Thyroid gland (tissue), 4 donors: ENCODE results near the gene PLCB3. TPM values are rescaled to one million over a fixed set of nuclear protein-coding genes. Genes with fewer than 3 reads are reported as not detected.
A peak's percentile ranks its signal among the peaks of the same experiment; 100 is the strongest.

ENCODE experiments used
- DNase-seq, 2 donors: peaks; one replicate each; pipeline ENCODE4 v3.0.0-alpha.2; 2019
- H3K27ac ChIP-seq, 3 donors: fragments of 200-600 bp; sonication (generic); 1 replicate in 2 of 3; 2 replicates in 1 of 3; pipeline ENCODE4 v1.5.1; 2016 to 2019; ENCODE audit warnings: mild to moderate bottlenecking in 1 of 3, moderate library complexity in 1 of 3
- H3K27me3 ChIP-seq: fragments of 200-600 bp; sonication (generic); one replicate; pipeline ENCODE4 v1.5.1; 2019
- H3K36me3 ChIP-seq, 2 donors: fragments of 200-600 bp; sonication (generic); one replicate each; pipeline ENCODE4 v1.5.1; 2016 to 2019
- H3K4me1 ChIP-seq, 2 donors: fragments of 200-600 bp; sonication (generic); one replicate each; pipeline ENCODE4 v1.5.1; 2017 to 2019
- H3K4me3 ChIP-seq, 3 donors: fragments of 200-600 bp; sonication (generic); replicated peaks in 1 of 3; 1 replicate in 2 of 3; 2 replicates in 1 of 3; pipeline ENCODE4 v1.5.1; 2016; ENCODE audit warnings: mild to moderate bottlenecking in 1 of 3
- H3K9me3 ChIP-seq: fragments of 200-600 bp; sonication (generic); one replicate; pipeline ENCODE4 v1.5.1; 2017
- POLR2A ChIP-seq, 2 donors: fragments of 450-650 bp; IDR thresholded peaks; one replicate each; pipeline ENCODE4 v1.6.1; 2017; ENCODE audit warnings: antibody characterized with exemption in 2 of 2, mild to moderate bottlenecking in 2 of 2, moderate library complexity in 1 of 2
- WGBS, 2 donors: methylation state at CpG; one replicate each; pipeline ENCODE4 v1.1.5; 2017; 5-methylcytosine and 5-hydroxymethylcytosine counted together
- intact Hi-C: fragments of 100-400 bp; cut with DNase I; formaldehyde crosslinking; loops from one replicate; pipeline ENCODE4 v1.15.1; 2023
- total RNA-seq, 4 donors: library from RNA; depleted of rRNA; stranded (reverse); fragments of >200 nt; gene quantifications; one replicate each; pipeline ENCODE4 v1.2.3, GENCODE V29; 2016
- TF ChIP-seq, protein P1 (sequence below), 6 experiments: fragments of 200-600 bp in 3 of 6; fragments of 450-650 bp in 3 of 6; sonication (generic) in 3 of 6; IDR thresholded peaks; one replicate each; pipeline ENCODE4 v1.5.1; 2016 to 2019; ENCODE audit warnings: antibody characterized with exemption in 6 of 6, mild to moderate bottlenecking in 2 of 6, inconsistent platforms in 1 of 6, moderate library complexity in 1 of 6

Gene PLCB3
- total RNA-seq, 4 donors from 2014 or later: 18.8 to 39.2 (median 23.5) TPM

DNA sequence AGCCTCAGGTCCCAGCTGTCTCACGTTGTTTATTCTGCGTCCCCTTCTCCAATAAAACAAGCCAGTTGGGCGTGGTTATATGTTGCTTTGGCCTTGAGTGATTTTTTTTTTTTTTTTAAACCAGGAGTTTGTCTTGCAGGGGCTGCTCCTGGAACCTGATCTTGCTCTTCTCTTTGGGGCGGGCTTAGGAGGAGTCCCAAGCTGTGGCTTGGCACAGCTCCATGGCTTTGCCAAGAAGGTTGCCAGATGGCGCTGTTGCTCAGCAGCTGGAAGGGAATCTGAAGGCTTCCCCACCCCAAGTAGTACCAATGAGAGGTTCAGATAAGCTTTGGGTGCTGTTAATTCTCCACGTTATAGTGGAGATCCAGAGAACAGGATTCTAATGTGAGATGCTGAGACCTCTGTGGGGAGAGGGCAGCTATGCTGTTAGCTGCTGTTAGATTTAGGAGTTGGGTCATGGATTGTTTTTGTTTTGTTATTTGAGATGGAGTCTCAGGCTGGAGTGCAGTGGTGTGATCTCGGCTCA lies 46.8 kb upstream of the PLCB3 start:
- intact Hi-C loops: no loop called here
- H3K27me3 ChIP-seq: no peaks in the 10 kb centered on the region
- DNase-seq: peak; percentile 92 to 94
- TF ChIP-seq, protein P1, sequence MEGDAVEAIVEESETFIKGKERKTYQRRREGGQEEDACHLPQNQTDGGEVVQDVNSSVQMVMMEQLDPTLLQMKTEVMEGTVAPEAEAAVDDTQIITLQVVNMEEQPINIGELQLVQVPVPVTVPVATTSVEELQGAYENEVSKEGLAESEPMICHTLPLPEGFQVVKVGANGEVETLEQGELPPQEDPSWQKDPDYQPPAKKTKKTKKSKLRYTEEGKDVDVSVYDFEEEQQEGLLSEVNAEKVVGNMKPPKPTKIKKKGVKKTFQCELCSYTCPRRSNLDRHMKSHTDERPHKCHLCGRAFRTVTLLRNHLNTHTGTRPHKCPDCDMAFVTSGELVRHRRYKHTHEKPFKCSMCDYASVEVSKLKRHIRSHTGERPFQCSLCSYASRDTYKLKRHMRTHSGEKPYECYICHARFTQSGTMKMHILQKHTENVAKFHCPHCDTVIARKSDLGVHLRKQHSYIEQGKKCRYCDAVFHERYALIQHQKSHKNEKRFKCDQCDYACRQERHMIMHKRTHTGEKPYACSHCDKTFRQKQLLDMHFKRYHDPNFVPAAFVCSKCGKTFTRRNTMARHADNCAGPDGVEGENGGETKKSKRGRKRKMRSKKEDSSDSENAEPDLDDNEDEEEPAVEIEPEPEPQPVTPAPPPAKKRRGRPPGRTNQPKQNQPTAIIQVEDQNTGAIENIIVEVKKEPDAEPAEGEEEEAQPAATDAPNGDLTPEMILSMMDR (IDR thresholded peaks at IDR 0.05): peak; percentile 22 to 82 (median 72)
- TF ChIP-seq POLR2A (IDR thresholded peaks at IDR 0.05): no peak
- no peaks in the 10 kb centered on the region for H3K9me3 ChIP-seq
- H3K4me3 ChIP-seq: no peak overlapping the region
- peaks cover 9 to 26% of the 10 kb centered on the region in 2 donors for H3K4me1 ChIP-seq
- 20 to 26% methylated on average over 7 of the region's 7 CpGs for WGBS, 2 donors
- H3K27ac ChIP-seq: peak overlapping the region in 1 of 3 donors; percentile 10
- peaks cover 35 to 40% of the 10 kb centered on the region in 2 donors for H3K36me3 ChIP-seq

DNA sequence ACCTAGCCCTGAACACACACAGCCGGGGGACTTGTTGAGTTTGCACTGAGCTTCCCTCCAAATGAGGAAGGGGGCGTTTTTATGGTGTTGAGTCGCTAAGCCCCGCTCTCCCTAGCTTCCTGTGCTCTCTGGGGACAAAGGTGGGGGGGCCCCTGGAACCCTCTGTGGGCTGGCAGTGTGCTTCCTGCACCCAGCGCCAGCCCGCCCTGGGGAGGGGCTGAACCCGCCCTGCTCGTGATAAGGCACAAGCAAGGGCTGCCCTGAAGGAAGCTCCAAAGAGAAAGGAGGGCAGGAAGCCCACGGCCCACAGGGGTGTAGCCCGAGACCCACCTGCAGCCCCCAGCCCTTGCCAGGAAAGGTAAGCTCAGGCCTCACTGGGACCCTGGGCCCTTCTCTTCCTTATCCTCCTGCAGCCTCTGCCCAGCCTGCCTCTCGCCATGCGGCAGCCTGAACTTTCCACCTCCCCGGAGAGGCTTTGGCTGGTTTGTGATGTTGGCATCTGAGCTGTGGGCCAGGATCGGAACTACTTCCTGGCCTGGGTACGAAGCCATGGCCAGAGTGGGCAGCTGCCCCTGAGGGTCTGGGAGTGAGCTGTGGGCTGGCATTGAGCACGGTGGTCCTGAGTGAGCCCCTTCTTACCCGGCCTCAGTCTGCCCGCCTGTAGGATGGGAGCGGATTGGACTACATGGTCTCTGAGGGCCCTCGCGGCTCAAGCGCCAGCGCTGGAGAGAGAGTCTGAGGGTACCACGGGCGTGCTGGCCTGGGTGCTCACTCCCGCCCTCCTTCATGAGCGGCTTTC lies 44.7 kb upstream of the PLCB3 start, which contains the start of gene FERMT3:
TSS of gene FERMT3 (plus strand) at position 265 of the 799 bp plus-strand sequence. CDS start 644 bp downstream, outside the sequence.
- intact Hi-C loops: no loop called here
- 80 to 88% methylated on average over 9 to 15 of the region's 27 CpGs for WGBS, 2 donors

DNA sequence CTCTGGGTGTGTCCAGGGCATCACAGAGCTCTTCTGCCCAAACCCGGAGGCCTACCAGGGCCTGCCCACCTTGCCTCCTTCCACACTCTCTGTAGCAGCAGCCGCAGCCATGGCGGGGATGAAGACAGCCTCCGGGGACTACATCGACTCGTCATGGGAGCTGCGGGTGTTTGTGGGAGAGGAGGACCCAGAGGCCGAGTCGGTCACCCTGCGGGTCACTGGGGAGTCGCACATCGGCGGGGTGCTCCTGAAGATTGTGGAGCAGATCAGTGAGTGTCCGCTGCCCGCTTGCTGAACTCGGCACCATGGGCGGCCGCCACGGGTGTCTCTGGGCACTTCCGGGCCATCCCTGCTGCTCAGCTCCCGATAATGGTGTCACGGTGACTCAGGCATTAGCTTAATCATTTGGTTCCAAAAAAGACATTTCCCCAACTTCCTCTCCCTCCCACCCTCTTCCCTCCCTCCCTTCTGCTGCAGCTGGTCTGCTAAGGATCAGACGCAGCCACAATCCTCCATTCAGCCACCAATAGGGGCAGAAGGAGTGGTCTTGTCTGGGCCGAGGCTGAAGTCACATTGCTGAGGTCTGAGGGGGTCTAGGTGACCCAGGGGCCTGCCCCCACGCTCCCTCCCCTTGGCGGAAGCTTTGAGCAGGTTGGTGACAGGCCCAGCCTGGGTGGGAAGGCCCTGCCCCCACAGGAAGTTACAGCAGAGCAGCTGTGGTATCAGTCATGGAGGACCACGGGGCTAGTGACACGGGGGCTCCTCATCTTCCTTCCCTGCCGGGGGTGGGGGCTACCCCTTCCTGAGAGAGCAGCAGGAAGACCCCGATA lies 43.9 kb upstream of the PLCB3 start:
- Histone ChIP-seq H3K27ac (peak overlapping the region; percentile 62 to 76 (median 70)), H3K36me3 (peaks cover 14 to 15% of the 10 kb centered on the region in 2 donors), H3K27me3 (no peaks in the 10 kb centered on the region), H3K4me1 (peaks cover 9 to 26% of the 10 kb centered on the region in 2 donors), H3K9me3 (no peaks in the 10 kb centered on the region), H3K4me3 (peak overlapping the region in 1 of 3 donors; percentile 9)
- 61 to 70% methylated on average over 13 to 17 of the region's 30 CpGs for WGBS, 2 donors
- no peak for TF ChIP-seq POLR2A (IDR thresholded peaks at IDR 0.05)
- TF ChIP-seq, protein P1 (IDR thresholded peaks at IDR 0.05): no peak
- peak; percentile 27 to 42 for DNase-seq
- intact Hi-C loops: no loop called here

More for the DNA sequence above, 44.7 kb upstream of the PLCB3 start, which contains the start of gene FERMT3:
- Histone ChIP-seq H3K36me3 (peaks cover 19 to 23% of the 10 kb centered on the region in 2 donors), H3K9me3 (no peaks in the 10 kb centered on the region), H3K27me3 (no peaks in the 10 kb centered on the region), H3K4me1 (peaks cover 9 to 26% of the 10 kb centered on the region in 2 donors), H3K27ac (peak within 1 kb of the TSS; percentile 30 to 76 (median 70)), H3K4me3 (peak within 1 kb of the TSS in 1 of 3 donors; percentile 9)
- TF ChIP-seq POLR2A (IDR thresholded peaks at IDR 0.05): no peak
- TF ChIP-seq, protein P1 (IDR thresholded peaks at IDR 0.05): no peak
- peak in 1 of 2 donors; percentile 34 for DNase-seq

DNA sequence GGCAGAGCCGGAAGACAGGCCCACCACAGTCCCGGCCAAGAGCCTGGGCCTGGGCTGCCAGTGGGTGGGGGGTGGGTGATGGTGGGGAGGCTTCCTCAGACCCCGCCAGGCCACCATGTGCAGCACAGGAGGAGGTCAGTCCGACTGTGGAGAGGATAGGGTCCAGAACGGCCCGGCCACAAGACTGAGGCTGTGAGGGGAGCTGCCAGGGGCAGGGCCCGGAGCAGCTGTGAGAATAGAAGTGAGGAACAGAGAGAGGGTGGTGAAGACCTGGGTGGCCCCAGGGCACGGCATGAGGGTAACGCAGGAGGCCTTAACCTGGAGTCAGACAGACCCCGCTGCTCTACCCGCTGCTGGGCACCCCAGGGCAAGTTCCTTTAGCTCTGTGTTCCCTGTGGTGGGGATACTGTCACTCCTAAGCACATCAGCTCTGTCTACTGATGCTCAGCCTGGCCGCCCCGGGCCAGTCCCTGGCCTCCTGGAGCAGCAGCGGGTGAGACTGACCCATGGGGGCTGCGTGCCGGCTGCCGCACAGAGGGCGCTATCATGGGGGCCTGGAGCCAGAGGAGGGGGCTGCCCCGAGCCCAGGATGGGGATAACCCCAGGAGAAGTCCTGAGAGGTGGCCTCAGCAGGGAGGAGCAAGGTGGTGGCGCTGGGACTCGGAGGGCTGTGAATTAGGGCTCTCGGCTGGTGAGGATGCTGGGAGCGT lies 43.1 kb upstream of the PLCB3 start:
- Histone ChIP-seq H3K4me3 (peak overlapping the region in 1 of 3 donors; percentile 9), H3K9me3 (no peaks in the 10 kb centered on the region), H3K4me1 (peaks cover 9 to 26% of the 10 kb centered on the region in 2 donors), H3K27me3 (no peaks in the 10 kb centered on the region), H3K36me3 (peaks cover 6 to 7% of the 10 kb centered on the region in 2 donors), H3K27ac (peak overlapping the region; percentile 62 to 76 (median 70))
- intact Hi-C loops: no loop called here
- WGBS, 2 donors: 75 to 90% methylated on average over 20 of the region's 23 CpGs
- no peak for DNase-seq
- TF ChIP-seq POLR2A (IDR thresholded peaks at IDR 0.05): no peak
